Left lobe of liver (tissue), 2 donors: ENCODE measurements around the gene NDUFC2. TPM values are rescaled to one million over a fixed set of nuclear protein-coding genes. Genes with fewer than 3 reads are reported as not detected.
"Not testable (repeated sequence)": the region's sequence is repeated elsewhere in the genome, so short reads cannot be mapped to it uniquely, and the experiment has no call there.

Experiments used
- ATAC-seq: fragments of 200-7000 bp; cut with Tn5 transposase; one replicate; pipeline ENCODE4 v1.9.1; 2020; ENCODE audit warnings: mild to moderate bottlenecking, moderate library complexity
- DNase-seq: peaks from one replicate; pipeline ENCODE4 v3.0.0-alpha.2; 2020; ENCODE audit warnings: low spot score
- total RNA-seq: library from RNA; stranded (reverse); gene quantifications from one replicate; pipeline ENCODE4 v1.2.1, GENCODE V29; 2021
- donor health status: DM: no; HTN: no; CAD: no; lungs with moderate emphysema.
- donor health status: DM: no; HTN: yes; CAD: no.

The NDUFC2 gene
- total RNA-seq, 1 donor from 2014 or later = 210 TPM

DNA sequence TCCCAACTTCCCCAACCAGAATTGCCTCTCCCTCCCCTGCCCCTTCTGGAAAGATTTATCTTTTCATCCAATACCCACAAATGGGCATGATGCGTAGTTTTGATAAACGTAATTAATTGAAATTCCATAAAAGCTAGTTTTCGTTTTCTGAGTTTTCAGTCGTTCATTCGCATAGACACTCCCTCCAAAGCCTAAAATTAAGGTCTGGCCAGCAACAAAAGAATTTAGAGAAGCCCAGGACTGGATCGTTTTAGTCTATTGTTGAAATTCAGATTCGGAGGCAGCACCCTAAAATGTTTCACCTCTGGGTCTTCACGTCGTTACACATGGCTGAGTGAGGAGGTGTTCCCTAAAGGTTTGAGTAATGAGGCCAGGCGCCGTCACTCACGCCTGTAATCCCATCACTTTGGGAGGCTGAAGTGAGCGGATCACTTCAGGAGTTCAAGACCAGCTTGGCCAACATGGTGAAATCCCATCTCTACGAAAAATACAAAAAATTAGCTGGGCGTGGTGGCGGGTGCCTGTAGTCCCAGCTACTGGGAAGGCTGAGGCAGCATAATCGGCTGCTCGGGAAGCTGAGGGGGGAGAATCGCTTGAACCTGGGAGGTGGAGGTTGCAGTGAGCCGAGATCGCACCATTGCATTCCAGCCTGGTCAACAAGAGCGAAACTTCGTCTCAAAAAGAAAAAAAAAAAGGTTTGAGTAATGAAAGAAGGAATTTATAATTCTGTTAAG, 589 bp upstream of the NDUFC2 start:
- DNase-seq (no peak), ATAC-seq (no peak)

DNA sequence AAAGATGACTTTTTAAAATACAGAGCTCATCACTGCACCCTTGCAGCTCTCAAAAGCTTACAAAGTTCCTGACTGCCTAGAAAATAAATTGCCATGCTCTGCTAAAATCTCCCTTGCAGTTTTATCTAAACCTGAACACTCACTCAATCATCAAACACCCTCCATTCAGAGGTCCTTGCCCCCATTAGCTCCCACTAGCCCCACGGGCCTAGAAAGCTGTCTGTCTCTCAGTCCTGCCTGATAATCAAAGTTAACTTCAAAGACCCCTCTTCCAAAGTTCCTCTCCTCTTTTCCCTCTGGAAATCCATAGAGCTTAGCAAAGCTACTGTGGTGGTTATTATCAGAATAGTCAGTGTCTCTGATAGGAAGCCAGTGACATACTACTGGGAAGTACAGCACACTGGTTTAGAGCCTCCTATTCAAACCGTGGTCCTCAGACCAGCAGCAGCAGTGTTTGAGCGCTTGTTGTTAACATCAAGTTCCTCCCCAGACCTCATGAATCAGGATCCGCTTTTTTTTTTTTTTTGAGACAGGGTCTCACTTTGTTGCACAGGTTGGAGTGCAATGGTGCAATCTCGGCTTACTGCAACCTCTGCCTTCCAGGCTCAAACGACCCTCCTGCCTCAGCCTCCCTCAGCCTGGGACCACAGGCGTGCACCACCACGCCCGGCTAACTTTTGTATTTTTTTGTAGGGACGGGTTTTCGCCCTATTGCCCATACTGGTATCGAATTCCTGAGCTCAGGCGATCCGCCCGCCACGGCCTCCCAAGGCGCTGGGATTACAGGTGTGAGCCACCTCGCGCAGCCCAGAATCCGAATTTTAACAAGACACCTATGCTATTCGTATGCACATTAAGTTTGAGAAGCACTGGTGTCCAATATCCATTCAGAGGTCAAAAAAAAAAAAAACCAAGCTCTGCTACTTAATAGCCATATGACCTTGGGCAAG, 1.2 kb downstream of the NDUFC2 start:
- peak; percentile 10 for ATAC-seq
- DNase-seq = no peak

DNA sequence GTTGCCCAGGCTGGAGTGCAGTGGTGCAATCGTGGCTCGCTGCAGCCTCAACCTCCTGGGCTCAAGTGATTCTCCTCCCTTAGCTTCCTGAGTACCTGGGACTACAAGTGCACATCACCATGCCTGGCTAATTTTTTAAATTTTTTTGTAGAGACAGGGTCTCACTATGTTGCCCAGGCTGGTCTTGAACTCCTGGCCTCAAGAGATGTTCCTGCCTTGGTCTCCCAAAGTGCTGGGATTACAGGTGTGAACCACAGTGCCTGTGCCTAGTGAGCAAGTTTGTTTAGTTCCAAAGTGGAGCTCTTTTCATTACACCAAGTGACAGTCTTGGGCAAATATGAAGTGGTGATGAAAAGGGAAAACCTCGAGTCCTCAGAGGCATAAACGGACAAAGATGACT, 2.1 kb downstream of the NDUFC2 start:
- not testable (repeated sequence) for ATAC-seq

DNA sequence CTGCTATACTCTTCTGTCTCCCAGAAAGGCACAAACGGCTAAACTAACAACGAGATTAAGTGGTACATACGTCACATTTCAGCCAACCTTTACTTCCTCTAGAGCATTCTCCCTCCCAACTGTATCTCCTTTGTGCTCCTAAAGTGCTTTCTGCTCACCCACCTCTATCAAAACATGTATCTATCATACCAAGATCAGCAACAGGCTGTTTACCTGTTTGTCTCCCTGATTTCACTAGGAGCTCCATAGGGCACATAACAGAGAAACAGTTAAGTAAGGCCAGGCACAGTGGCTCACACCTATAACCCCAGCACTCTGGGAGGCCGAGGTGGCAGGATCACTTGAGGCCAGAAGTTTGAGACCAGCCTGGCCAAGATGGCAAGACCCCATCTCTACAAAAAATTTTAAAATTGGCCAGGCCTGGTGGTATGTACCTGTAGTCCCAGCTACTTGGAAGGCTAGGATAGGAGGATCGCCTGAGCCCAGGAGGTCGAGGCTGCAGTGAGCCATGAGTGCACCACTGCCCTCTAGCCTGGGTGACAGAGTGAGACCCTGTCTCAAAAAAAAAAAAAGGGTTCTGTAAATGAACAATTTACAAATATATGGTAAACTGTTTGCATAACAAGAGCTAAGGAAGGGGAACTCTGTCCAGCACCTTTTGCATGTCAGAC, 2.8 kb downstream of the NDUFC2 start:
- no peak for ATAC-seq
- DNase-seq = no peak

More for the DNA sequence above, 2.1 kb downstream of the NDUFC2 start:
- DNase-seq = not testable (repeated sequence)

DNA sequence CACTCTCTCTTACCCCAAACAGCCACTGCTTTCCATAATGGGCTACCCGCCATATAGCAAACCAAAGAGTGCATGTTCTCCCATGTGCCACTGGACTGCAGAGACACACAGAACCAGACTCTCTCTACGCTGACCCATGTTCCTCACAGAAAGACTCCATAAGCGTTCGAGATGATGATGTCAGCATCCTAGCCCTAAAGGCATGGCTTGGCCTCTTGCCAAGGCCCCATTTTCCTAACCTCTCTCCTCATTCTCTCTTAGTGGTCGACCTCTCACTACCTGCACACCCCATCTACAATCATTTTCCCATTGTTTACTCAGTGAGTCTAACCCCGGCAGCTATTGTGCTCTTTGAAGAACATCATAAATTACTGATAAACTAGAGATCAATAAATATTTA, 4.9 kb downstream of the NDUFC2 start:
- no peak for ATAC-seq
- DNase-seq = no peak

DNA sequence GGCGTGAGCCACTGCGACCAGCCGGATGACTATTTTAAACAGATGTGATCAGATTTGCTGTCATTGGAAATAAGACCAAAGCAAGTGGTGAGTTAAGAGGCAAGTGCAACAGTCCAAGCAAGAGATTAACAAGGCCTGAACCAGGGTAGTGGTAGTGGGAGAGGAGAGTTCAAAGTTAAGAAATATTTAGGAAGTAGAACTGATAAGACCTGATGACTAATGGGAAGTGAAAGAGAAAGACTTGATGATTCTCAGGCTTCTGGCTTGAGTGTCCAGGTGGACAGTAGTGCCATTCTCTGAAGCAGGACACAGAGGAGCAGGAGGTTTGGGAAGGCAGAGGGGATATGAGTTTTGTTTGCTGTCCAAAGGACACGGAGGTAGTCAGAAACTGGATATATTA, 7.2 kb downstream of the NDUFC2 start:
- ATAC-seq (no peak), DNase-seq (no peak)

DNA sequence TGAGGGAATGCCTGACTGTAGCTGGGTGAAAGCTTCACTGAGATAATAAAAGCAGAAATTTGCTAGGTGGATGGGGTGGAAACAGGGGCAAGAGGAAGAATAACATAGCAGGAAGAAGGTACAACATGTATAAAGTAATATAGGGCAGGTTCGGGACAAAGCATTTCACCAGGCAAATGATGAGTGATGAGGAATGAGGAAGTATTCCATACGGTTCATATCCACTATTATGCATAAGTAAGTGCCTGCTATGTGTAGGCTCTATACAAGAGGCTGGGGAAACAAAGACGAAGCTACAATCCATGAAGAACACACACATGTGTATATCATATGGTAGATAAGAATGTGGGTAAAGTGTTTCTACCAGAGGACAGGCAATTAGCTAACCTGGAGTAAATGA, 7.9 kb downstream of the NDUFC2 start:
- ATAC-seq (no peak), DNase-seq (no peak)

DNA sequence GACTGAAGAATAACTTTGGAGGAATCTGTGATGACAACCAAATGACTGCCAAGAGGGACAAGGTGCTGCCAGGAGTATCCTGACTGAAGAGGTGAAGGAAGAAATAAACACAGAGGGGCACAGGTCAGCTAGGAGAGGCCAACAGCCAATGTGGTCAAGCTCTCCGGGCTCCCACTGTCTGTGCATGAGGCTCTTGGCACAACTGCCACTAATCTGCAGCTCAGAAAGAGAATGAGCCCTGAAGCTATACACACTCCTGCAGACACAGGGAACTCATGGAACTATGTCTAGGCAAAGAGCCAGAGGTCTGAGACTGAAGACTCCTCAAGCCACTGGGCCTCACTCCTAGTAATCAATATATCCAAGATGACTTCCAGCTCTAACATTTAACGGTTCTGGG, 9.0 kb downstream of the NDUFC2 start:
- ATAC-seq = no peak
- DNase-seq = no peak

DNA sequence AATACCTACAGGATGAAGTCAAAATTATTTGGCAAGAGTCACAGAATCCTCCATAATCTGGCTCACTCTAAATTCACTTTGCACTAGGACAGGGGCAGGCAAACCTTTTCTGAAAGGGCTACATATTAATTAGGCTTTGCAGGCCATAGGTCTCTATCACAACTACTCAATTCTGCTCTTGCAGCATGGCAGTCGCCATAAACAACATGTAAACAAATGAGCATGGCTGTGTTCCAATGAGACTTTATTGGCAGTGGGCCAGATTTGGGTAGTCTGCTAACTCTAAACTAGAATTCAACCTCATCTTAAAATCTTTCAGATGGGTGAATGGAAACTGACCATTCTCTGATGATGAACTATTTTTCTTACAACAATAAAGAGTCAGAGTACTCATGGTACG, 10.2 kb downstream of the NDUFC2 start:
- ATAC-seq (peak; percentile 13), DNase-seq (peak; percentile 69)

DNA sequence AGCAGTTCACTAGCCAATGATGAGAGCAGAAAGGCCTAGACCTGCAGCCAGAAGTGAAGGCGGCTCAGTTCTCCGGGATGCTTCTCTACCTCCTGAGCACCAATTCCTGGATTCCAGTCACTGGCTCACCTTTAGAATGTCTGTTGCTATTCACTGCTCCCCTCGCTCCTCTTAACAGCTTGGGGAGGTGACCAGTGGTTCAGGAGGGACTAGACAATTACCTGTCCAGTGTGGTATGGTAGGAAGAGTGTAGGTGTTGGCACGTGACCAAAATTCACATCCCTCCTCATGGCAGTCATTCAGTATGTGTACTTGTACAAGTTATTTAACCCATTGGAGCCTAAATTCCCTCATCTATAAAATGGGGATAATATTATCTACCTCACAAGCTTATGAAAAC, 12.0 kb downstream of the NDUFC2 start:
- ATAC-seq = no peak
- no peak for DNase-seq

DNA sequence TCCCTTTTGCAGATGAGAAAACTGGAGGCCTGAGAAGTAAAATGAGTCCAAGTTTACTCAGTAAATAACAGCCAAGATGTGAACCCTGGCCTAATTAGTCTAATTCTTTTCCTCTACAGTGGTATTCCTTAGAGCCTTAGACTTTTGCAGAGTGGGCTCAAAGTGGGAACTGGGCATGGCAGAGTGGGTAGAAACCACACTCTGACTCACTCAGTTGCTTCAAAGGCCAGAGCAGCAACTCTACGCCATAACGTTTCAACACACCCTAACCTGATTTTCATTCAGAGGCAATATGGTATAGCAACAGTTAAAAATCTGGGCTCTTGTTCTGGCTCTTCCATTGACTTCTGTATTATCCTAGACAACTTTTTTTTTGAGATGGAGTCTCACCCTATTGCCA, 13.2 kb downstream of the NDUFC2 start:
- DNase-seq (no peak), ATAC-seq (no peak)

DNA sequence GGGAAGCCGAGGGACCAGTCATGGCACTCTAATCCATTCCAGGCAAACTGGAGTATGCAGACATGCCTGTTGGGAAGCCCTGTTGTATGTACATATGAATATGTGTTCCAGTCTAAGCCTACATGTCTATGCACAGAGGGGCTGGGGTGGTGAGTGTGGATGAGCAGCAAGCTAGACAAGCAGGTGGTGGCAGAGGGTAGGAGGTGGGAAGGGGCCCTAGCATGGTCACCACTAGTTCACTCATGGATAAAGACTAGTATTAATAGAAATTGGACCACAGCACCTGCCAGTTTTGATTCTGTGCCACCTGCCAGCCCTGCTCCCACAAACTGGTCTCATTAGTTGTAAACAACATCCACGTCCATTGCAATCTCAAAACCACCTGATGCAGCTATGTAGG, 14.5 kb downstream of the NDUFC2 start:
- ATAC-seq (no peak), DNase-seq (no peak)

DNA sequence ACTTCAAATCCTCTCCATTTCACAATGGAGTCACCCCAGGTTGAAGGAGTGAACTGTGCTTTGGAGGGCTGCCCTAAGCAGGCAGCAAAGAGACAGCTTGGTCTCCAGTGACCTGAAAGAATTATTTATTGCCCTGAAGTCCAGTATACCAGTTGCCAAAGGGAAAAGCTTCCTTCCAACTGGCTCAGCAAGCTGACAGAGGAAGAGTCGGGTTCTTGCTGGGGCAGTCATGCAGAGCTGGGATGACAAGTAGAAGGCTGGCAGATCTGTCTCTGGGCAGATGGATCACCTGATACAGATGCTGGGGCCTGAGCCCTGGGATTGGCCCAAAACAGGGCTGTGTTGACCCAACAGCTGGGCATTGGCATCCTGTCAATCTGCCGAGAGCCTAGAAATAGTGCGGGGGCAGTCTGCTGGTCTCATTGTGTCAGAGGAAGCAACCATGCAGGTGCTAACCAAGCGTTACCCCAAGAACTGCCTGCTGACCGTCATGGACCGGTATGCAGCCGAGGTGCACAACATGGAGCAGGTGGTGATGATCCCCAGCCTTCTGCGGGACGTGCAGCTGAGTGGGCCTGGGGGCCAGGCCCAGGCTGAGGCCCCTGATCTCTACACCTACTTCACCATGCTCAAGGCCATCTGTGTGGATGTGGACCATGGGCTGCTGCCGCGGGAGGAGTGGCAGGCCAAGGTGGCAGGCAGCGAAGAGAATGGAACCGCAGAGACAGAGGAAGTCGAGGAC, 16.1 kb downstream of the NDUFC2 start, which contains the start of gene THRSP:
TSS of gene THRSP (plus strand) at position 422 of the 742 bp plus-strand sequence. CDS start at position 443, 21 bp downstream.
- peak; percentile 94 for DNase-seq
- ATAC-seq = peak; percentile 64

DNA sequence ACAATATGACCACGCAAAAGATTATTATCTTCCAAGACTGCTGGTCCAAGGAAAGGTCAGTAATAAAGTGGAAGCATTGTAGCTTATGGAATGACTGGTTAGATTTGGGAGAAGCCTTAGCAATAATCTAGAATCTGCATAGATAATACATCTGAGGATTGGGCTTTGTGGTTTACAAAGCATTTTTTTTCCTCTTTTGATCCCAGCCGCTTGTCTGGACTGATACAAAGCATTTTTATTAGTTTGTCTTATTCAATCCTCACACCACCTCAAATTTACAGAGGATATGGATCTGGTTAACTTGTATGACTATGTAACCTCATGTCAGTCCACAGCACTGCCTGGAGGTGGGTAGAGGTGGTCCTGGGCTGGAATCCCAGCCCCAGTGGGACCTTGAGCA, 17.0 kb downstream of the NDUFC2 start:
- ATAC-seq = no peak
- DNase-seq = no peak

DNA sequence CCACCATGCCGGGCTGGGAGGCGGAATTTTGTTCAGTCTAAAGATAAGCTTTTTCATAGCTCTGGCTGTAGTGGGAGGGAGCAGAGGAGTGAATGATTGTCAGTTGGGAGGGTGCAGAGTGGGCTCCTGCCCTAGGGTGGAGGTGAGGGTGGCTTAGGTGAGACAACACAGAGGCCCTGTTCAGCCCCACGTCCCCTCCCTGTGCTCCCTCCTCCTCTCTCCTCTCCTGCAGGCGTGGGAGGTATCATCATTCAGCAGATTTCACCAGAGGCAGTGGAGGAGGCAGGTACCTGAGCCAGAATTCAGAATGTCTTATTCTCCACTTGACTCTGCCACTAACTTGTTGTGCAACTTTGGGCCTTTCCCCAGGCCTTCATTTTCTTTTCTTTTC, 17.7 kb downstream of the NDUFC2 start:
- ATAC-seq (peak; percentile 6), DNase-seq (no peak)

DNA sequence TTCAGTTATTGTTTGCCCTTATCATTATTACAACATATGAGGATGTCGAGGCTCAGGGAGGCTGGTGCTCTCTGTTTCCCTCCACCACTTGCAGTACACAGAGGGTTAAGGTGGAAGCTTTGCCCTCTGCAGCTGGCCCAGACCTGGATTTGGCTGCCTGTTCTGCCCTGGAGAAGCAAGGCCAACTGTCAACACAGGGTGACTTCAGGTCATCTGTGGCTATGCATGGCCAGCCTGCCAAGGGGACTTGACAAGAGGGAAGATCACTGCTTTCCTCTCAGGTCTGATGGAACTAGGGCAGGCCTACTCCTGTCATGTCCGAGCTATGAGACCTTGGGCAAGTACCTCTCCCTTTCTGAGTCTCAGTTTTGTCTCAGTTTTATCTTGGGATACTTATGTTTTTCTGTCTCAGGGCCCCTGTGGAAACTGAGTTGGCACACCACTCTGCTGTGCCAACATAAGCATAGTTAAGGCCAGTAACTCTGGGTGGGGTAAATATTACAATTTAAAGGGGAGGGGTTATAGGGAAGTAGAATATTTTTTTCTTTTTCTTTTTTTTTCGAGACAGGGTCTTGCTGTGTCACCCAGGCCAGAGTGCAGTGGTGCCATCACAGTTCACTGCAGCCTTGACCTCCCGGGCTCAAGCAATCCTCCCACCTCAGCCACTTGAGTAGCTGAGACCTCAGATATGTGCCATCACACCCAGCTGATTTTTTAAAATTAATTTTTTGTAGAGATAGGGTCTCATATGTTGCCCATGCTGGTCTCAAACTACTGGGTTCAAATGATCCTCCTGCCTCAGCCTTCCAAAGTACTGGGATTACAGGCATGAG, 18.4 kb downstream of the NDUFC2 start:
- ATAC-seq (peak; percentile 70), DNase-seq (peak; percentile 93)

DNA sequence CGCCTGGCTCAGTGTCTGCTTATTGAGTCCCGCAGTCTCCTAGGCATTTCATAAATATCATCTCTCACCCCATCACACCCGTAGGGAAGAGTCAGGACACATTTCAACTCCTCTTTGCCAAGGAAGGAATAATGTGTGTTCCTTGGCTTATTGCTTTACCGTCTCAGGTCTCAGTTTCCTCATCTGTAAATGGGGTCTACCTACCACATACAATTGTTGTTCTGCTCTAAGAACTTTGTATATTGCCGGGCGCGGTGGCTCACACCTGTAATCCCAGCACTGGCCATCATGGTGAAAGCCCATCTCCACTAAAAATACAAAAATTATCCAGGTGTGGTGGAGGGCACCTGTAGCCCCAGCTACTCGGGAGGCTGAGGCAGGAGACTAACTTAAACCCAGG, 19.1 kb downstream of the NDUFC2 start:
- ATAC-seq (no peak), DNase-seq (no peak)

DNA sequence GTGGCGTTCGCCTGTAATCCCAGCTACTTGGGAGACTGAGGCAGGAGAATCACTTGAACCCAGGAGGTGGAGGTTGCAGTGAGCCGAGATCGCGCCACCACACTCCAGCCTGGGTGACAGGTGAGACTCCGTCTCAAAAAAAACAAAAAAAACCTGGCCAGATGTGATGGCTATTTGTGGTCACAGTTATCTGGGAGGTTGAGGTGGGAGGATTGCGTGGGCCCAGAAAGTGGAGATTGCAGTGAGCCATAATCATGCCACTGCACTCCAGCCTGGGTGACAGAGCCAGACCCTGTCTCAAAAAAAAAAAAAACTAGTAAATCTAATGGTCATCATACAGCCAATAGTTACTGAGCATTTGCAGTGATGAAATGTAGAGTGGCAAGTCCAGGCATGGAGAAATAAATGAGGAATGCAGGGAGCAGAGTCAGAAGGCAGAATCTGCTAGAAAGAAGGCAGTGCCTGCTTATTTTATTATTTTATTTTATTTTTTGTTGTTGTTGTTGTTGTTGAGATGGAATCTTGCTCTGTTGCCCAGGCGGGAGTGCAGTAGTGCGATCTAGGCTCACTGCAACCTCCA, 19.8 kb downstream of the NDUFC2 start:
- DNase-seq, ATAC-seq: not testable (repeated sequence)

DNA sequence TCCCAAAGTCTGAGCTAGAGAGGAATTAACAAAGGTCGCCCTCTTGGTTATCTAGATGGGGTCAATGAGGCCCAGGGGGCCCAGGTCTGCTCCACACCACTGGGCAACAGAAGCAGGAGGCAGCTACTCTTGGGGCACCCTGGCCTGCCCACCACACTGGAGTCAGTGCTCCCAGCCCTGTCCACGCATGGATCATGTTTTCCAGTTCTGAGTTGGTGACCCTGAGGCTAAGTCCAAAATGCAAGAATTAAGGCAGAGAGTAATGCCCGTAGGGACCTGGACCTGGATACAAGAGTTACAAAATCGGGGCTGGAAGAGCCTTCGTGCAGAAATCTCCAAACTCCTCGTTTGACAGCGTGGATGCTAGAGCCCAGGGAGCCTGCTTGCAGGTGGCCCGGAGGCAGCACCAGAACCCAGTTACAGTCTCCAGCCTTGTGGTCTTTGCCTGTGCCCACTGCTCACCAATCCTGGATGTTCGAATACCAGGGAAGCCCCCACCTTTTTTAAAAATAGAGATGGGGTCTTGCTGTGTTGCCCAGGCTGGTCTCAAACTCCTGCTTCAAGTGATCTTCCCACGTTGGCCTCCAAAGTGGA, 22.1 kb downstream of the NDUFC2 start:
- DNase-seq = peak; percentile 83
- peak; percentile 49 for ATAC-seq
